GM23248 (cell line): ENCODE data around the gene DPEP2. TPM values are rescaled to one million over a fixed set of nuclear protein-coding genes. Genes with fewer than 3 reads are reported as not detected.

ENCODE experiments used
- DNase-seq: peaks from one replicate; pipeline ENCODE4 v3.0.0-alpha.2; 2015
- H2AFZ ChIP-seq: fragments of 200-600 bp; sonication (generic); 2 replicates; pipeline ENCODE4 v1.6.1; 2016; ENCODE audit warnings: antibody characterized with exemption
- H3F3A ChIP-seq: fragments of 200-600 bp; sonication (generic); 2 replicates; pipeline ENCODE4 v1.6.1; 2016; ENCODE audit warnings: mild to moderate bottlenecking, antibody characterized with exemption, mixed run types; ENCODE audit not compliant: insufficient read depth
- H3K27ac ChIP-seq: fragments of 200-600 bp; sonication (generic); 2 replicates; pipeline ENCODE4 v1.5.1; 2016; ENCODE audit warnings: mild to moderate bottlenecking
- H3K27me3 ChIP-seq: fragments of 200-600 bp; sonication (generic); replicated peaks from 2 replicates; pipeline ENCODE4 v1.6.1; 2016; ENCODE audit warnings: mild to moderate bottlenecking; ENCODE audit not compliant: insufficient read depth
- H3K36me3 ChIP-seq: fragments of 200-600 bp; sonication (generic); 2 replicates; pipeline ENCODE4 v1.6.1; 2016; ENCODE audit warnings: low read depth, mild to moderate bottlenecking
- H3K4me1 ChIP-seq: fragments of 200-600 bp; sonication (generic); 2 replicates; pipeline ENCODE4 v1.6.1; 2016; ENCODE audit warnings: mild to moderate bottlenecking; ENCODE audit not compliant: insufficient read depth
- H3K4me2 ChIP-seq: fragments of 200-600 bp; sonication (generic); one replicate; pipeline ENCODE4 v1.6.1; 2016; ENCODE audit warnings: mild to moderate bottlenecking; ENCODE audit not compliant: unreplicated experiment
- H3K4me3 ChIP-seq: fragments of 200-600 bp; sonication (generic); 2 replicates; pipeline ENCODE4 v1.5.1; 2016; ENCODE audit warnings: mild to moderate bottlenecking
- H3K79me2 ChIP-seq: fragments of 200-600 bp; sonication (generic); 2 replicates; pipeline ENCODE4 v1.6.1; 2016; ENCODE audit warnings: mild to moderate bottlenecking; ENCODE audit not compliant: insufficient read depth
- H3K9ac ChIP-seq: fragments of 200-600 bp; sonication (generic); 2 replicates; pipeline ENCODE4 v1.6.1; 2016; ENCODE audit warnings: mild to moderate bottlenecking
- H3K9me2 ChIP-seq: fragments of 200-600 bp; sonication (generic); 2 replicates; pipeline ENCODE4 v1.6.1; 2016; ENCODE audit warnings: mixed run types, mild to moderate bottlenecking, moderate library complexity; ENCODE audit not compliant: insufficient read depth
- H3K9me3 ChIP-seq: fragments of 200-600 bp; sonication (generic); one replicate; pipeline ENCODE4 v1.6.1; 2017; ENCODE audit warnings: low read depth
- H4K20me1 ChIP-seq: fragments of 200-600 bp; sonication (generic); 2 replicates; pipeline ENCODE4 v1.6.0; 2016; ENCODE audit not compliant: insufficient read depth
- EZH2 ChIP-seq: fragments of 200-600 bp; sonication (generic); IDR thresholded peaks from 2 replicates; pipeline ENCODE4 v1.6.1; 2018; ENCODE audit warnings: antibody characterized with exemption, mild to moderate bottlenecking; ENCODE audit not compliant: insufficient read depth, poor library complexity, severe bottlenecking
- EZH2phosphoT487 ChIP-seq: fragments of 200-600 bp; sonication (generic); IDR thresholded peaks from 2 replicates; pipeline ENCODE4 v1.6.1; 2018; ENCODE audit warnings: antibody characterized with exemption, moderate library complexity, mild to moderate bottlenecking, low read depth; ENCODE audit not compliant: insufficient read depth
- WGBS, 2 experiments: methylation state at CpG; one replicate each; pipeline ENCODE4 v1.1.6; 2015 to 2017; ENCODE audit warnings: low lambda C conversion rate in 2 of 2, low coverage in 1 of 2; ENCODE audit errors: missing lambda C conversion rate in 2 of 2; 5-methylcytosine and 5-hydroxymethylcytosine counted together
- in situ Hi-C: fragments of 300-500 bp; cut with MboI; formaldehyde crosslinking; loops from 2 replicates; pipeline ENCODE4 v1.15.0; 2020
- polyA plus RNA-seq: library from polyadenylated mRNA; unstranded; fragments of >200 nt; fragmentation: Nextera tagmentation; extraction: Ambion mirVana; gene quantifications from 2 replicates; pipeline ENCODE4 v1.2.1, GENCODE V29; 2016
- total RNA-seq: library from RNA; depleted of rRNA; stranded (reverse); fragments of >200 nt; shearing (Covaris generic); gene quantifications from 2 replicates; pipeline ENCODE4 v1.2.3, GENCODE V29; 2014

Gene DPEP2
- total and polyA plus RNA-seq, 2 experiments from 2014 or later: not detected

GRCh38 chr16:67949645-67950044 lies 49.6 kb downstream of the DPEP2 start:
- Histone ChIP-seq H3K79me2 (no peaks in the 10 kb centered on the region), H3K27ac (no peak overlapping the region), H3K9me3 (no peaks in the 10 kb centered on the region), H3K4me2 (no peak overlapping the region), H3K27me3 (no peaks in the 10 kb centered on the region), H3F3A (peaks cover 3% of the 10 kb centered on the region; the same call in 1 of the 2 replicates), H4K20me1 (no peaks in the 10 kb centered on the region), H3K9me2 (no peaks in the 10 kb centered on the region), H3K36me3 (peaks cover 23% of the 10 kb centered on the region; the same call in 1 of the 2 replicates), H2AFZ (no peak overlapping the region), H3K9ac (no peak overlapping the region), H3K4me1 (no peaks in the 10 kb centered on the region), H3K4me3 (no peak overlapping the region)
- 90 to 98% methylated on average over 9 to 11 of the region's 11 CpGs for WGBS, 2 experiments
- in situ Hi-C loops: no loop called here
- no peak for TF ChIP-seq EZH2
- no peak for TF ChIP-seq EZH2phosphoT487
- DNase-seq: no peak

GRCh38 chr16:67948015-67948414 lies 51.3 kb downstream of the DPEP2 start:
- H3K9me2 ChIP-seq: no peaks in the 10 kb centered on the region
- no peaks in the 10 kb centered on the region for H3K27me3 ChIP-seq
- no peak for DNase-seq
- H3K4me3 ChIP-seq: no peak overlapping the region
- no peaks in the 10 kb centered on the region for H4K20me1 ChIP-seq
- no peak overlapping the region for H3K4me2 ChIP-seq
- peaks cover 16% of the 10 kb centered on the region; the same call in 1 of the 2 replicates for H3K36me3 ChIP-seq
- H2AFZ ChIP-seq: no peak overlapping the region
- 90 to 92% methylated on average over 15 of the region's 15 CpGs for WGBS, 2 experiments
- no peaks in the 10 kb centered on the region for H3F3A ChIP-seq
- no peaks in the 10 kb centered on the region for H3K9me3 ChIP-seq
- in situ Hi-C loops: no loop called here
- no peak for TF ChIP-seq EZH2
- no peak for TF ChIP-seq EZH2phosphoT487
- no peaks in the 10 kb centered on the region for H3K4me1 ChIP-seq
- H3K9ac ChIP-seq: no peak overlapping the region
- no peaks in the 10 kb centered on the region for H3K79me2 ChIP-seq
- H3K27ac ChIP-seq: no peak overlapping the region

DNA sequence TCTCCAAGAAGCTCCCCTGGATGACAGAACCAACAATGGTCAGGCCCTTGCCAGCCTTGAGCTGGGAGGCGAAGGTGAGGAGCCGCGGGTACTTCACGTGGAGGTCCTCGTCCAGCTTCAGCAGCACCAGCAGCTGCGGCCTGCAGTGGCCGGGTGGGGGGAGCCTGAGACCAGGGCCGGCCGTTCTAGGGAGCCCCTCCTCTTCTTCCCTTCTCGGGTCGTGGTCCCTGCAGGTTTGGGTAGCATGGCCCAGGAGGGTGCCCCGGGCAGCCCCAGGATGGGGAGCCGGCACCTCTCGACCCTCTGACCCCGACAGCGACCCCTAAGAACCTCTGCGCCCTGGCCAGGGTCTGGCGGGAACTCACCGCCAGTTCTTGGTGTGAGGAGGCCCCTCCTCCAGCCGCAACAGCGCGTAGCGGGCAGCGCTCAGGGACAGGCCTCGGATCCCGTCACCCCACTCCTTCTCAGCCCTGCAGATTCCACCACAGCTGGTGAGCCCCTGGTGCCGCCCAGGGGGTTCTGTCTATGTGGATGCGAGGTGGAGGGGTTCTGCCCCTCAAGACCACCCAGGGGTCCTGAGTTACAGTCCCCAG lies 52.2 kb downstream of the DPEP2 start:
- no peak for DNase-seq
- Histone ChIP-seq H3K4me3 (no peak overlapping the region), H3K9me2 (no peaks in the 10 kb centered on the region), H2AFZ (no peak overlapping the region), H3K4me1 (no peaks in the 10 kb centered on the region), H3K27me3 (no peaks in the 10 kb centered on the region), H3K9me3 (no peaks in the 10 kb centered on the region), H4K20me1 (no peaks in the 10 kb centered on the region), H3K4me2 (no peak overlapping the region), H3F3A (no peaks in the 10 kb centered on the region), H3K79me2 (no peaks in the 10 kb centered on the region), H3K9ac (no peak overlapping the region), H3K36me3 (peaks cover 12% of the 10 kb centered on the region; the same call in 1 of the 2 replicates), H3K27ac (no peak overlapping the region)
- in situ Hi-C loops: no loop called here
- TF ChIP-seq EZH2 (no peak), EZH2phosphoT487 (no peak)
- 92 to 96% methylated on average over 24 to 28 of the region's 28 CpGs for WGBS, 2 experiments

- Histone ChIP-seq H3K4me3 (no peak overlapping the region), H3K27me3 (no peaks in the 10 kb centered on the region), H3K4me2 (no peak overlapping the region), H4K20me1 (no peaks in the 10 kb centered on the region), H2AFZ (no peak overlapping the region), H3K9me2 (no peaks in the 10 kb centered on the region), H3K9me3 (no peaks in the 10 kb centered on the region), H3K4me1 (no peaks in the 10 kb centered on the region), H3F3A (0 out of 2 replicates have a peak, but pooled peaks cover 7% of the 10 kb centered on the region), H3K36me3 (peaks cover 17% of the 10 kb centered on the region; the same call in 1 of the 2 replicates), H3K79me2 (no peaks in the 10 kb centered on the region), H3K27ac (no peak overlapping the region), H3K9ac (no peak overlapping the region)
- in situ Hi-C loops: no loop called here
- DNase-seq: no peak
- TF ChIP-seq EZH2 (no peak), EZH2phosphoT487 (no peak)
- 94% methylated on average over 20 of the region's 20 CpGs for WGBS, 2 experiments
These were observed 53.1 kb downstream of the DPEP2 start for GRCh38 chr16:67946128-67946569.
